Measurements from ENCODE around the gene FRMD4A.

FRMD4A gene

DNA sequence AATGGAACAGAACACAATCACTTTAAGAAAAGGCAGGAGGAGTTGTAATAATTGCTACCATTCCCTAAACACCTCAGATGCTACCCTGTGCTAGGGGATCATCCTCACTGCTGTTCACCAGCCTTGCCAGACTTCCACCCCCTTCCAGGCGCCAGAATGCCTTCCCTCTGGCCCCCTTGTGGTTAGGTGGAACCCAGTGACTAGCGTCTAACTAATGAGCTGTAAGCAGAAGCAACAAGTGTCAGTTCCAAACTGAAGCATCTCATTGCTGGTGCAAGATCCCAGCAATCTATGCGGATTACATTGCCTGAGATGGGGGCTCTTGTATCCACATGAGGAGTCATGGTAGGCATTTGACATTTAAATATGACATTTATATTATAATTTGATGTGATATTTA lies 86.6 kb downstream of the FRMD4A start:
- Histone ChIP-seq H3K27me3 (ENCODE audit: insufficient read depth, poor library complexity, severe bottlenecking) (no peaks in the 10 kb centered on the region), H3K27ac (replicated peaks) (no peak overlapping the region), H3K4me3 (replicated peaks; ENCODE audit: insufficient read depth, low read length) (no peak overlapping the region)
- no peak for DNase-seq (ENCODE audit: low read depth in 1 of 2, low spot score in 1 of 2)
- no peak for TF ChIP-seq GABPA (IDR thresholded peaks at IDR 0.05; ENCODE audit: low read depth)
- TF ChIP-seq, protein P1, sequence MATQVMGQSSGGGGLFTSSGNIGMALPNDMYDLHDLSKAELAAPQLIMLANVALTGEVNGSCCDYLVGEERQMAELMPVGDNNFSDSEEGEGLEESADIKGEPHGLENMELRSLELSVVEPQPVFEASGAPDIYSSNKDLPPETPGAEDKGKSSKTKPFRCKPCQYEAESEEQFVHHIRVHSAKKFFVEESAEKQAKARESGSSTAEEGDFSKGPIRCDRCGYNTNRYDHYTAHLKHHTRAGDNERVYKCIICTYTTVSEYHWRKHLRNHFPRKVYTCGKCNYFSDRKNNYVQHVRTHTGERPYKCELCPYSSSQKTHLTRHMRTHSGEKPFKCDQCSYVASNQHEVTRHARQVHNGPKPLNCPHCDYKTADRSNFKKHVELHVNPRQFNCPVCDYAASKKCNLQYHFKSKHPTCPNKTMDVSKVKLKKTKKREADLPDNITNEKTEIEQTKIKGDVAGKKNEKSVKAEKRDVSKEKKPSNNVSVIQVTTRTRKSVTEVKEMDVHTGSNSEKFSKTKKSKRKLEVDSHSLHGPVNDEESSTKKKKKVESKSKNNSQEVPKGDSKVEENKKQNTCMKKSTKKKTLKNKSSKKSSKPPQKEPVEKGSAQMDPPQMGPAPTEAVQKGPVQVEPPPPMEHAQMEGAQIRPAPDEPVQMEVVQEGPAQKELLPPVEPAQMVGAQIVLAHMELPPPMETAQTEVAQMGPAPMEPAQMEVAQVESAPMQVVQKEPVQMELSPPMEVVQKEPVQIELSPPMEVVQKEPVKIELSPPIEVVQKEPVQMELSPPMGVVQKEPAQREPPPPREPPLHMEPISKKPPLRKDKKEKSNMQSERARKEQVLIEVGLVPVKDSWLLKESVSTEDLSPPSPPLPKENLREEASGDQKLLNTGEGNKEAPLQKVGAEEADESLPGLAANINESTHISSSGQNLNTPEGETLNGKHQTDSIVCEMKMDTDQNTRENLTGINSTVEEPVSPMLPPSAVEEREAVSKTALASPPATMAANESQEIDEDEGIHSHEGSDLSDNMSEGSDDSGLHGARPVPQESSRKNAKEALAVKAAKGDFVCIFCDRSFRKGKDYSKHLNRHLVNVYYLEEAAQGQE (IDR thresholded peaks at IDR 0.05; ENCODE audit: insufficient replicate concordance, low read depth), result no peak
- TF ChIP-seq SPI1 (IDR thresholded peaks at IDR 0.05; ENCODE audit: borderline replicate concordance, low read depth), result no peak
- no peak for TF ChIP-seq POLR2AphosphoS5 (IDR thresholded peaks at IDR 0.05; ENCODE audit: low read depth)
- TF ChIP-seq, protein P2, sequence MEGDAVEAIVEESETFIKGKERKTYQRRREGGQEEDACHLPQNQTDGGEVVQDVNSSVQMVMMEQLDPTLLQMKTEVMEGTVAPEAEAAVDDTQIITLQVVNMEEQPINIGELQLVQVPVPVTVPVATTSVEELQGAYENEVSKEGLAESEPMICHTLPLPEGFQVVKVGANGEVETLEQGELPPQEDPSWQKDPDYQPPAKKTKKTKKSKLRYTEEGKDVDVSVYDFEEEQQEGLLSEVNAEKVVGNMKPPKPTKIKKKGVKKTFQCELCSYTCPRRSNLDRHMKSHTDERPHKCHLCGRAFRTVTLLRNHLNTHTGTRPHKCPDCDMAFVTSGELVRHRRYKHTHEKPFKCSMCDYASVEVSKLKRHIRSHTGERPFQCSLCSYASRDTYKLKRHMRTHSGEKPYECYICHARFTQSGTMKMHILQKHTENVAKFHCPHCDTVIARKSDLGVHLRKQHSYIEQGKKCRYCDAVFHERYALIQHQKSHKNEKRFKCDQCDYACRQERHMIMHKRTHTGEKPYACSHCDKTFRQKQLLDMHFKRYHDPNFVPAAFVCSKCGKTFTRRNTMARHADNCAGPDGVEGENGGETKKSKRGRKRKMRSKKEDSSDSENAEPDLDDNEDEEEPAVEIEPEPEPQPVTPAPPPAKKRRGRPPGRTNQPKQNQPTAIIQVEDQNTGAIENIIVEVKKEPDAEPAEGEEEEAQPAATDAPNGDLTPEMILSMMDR (IDR thresholded peaks at IDR 0.05; ENCODE audit: insufficient read depth, low read length), result no peak

DNA sequence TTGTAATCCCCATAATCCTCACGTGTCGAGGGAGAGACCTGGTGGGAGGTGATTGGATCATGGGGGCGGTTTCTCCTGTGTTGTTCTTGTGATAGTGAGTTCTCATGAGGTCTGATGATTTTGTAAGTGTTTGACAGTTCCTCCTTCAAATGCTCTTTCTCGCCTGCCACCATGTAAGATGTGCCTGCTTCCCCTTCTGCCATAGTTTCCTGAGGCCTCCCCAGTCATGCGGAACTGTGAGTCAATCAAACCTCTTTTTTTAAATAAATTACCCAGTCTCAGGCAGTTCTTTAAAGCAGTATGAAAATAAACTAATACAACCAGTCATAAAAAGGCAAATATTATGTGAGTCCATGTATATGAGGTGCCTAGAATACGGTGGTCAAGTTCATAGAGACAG lies 87.5 kb downstream of the FRMD4A start:
- no peak for DNase-seq (ENCODE audit: low read depth in 1 of 2, low spot score in 1 of 2)
- TF ChIP-seq, protein P2 (IDR thresholded peaks at IDR 0.05; ENCODE audit: insufficient read depth, low read length), result no peak
- no peak for TF ChIP-seq POLR2AphosphoS5 (IDR thresholded peaks at IDR 0.05; ENCODE audit: low read depth)
- TF ChIP-seq SPI1 (IDR thresholded peaks at IDR 0.05; ENCODE audit: borderline replicate concordance, low read depth), result no peak
- TF ChIP-seq, protein P1 (IDR thresholded peaks at IDR 0.05; ENCODE audit: insufficient replicate concordance, low read depth), result no peak
- TF ChIP-seq GABPA (IDR thresholded peaks at IDR 0.05; ENCODE audit: low read depth), result no peak
- H3K27me3 ChIP-seq (ENCODE audit: insufficient read depth, poor library complexity, severe bottlenecking), result no peaks in the 10 kb centered on the region
- no peak overlapping the region for H3K27ac ChIP-seq (replicated peaks)
- no peak overlapping the region for H3K4me3 ChIP-seq (replicated peaks; ENCODE audit: insufficient read depth, low read length)

DNA sequence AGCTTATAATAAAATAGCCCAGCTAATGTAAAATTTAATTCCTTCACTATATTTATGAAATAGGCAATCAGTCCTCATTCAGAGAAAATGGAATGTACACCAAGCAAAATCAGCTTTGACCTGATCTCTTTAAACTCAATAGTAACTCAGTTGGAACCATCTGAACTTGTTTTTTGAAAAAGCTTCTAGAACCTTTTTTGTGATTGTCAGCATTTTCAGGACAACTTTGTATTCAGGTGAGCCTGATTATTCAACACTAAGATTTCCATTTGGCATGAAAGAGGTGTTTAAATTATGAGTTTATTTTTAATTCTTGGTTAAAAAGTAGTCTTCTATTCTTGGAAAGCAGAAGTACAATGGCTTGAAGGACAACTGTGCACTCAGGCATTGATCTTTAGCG lies 89.5 kb downstream of the FRMD4A start:
- no peak for DNase-seq (ENCODE audit: low read depth in 1 of 2, low spot score in 1 of 2)
- no peak overlapping the region for H3K4me3 ChIP-seq (replicated peaks; ENCODE audit: insufficient read depth, low read length)
- no peak overlapping the region for H3K27ac ChIP-seq (replicated peaks)
- TF ChIP-seq, protein P2 (IDR thresholded peaks at IDR 0.05; ENCODE audit: insufficient read depth, low read length), result no peak
- TF ChIP-seq, protein P1 (IDR thresholded peaks at IDR 0.05; ENCODE audit: insufficient replicate concordance, low read depth), result no peak
- TF ChIP-seq POLR2AphosphoS5 (IDR thresholded peaks at IDR 0.05; ENCODE audit: low read depth) (no peak), GABPA (IDR thresholded peaks at IDR 0.05; ENCODE audit: low read depth) (no peak), SPI1 (IDR thresholded peaks at IDR 0.05; ENCODE audit: borderline replicate concordance, low read depth) (no peak)
- H3K27me3 ChIP-seq (ENCODE audit: insufficient read depth, poor library complexity, severe bottlenecking), result no peaks in the 10 kb centered on the region

All from HL-60 (cell line).